ENCODE results near the gene EPHA3. TPM values are rescaled to one million over a fixed set of nuclear protein-coding genes. Genes with fewer than 3 reads are reported as not detected.

Gene EPHA3
- polyA plus RNA-seq, 1 donor from 2014 or later = 33.0 TPM

- Histone ChIP-seq H3K36me3 (ENCODE audit: insufficient read depth, low read length) (no peaks in the 10 kb centered on the region), H3K9ac (ENCODE audit: low read length) (no peak overlapping the region), H2AFZ (ENCODE audit: low read depth, low read length) (no peak overlapping the region), H4K20me1 (ENCODE audit: insufficient read depth) (no peaks in the 10 kb centered on the region), H3K4me2 (ENCODE audit: low read length) (no peak overlapping the region), H3K27me3 (ENCODE audit: insufficient read depth, low read depth, low read length) (no peaks in the 10 kb centered on the region), H3K27ac (ENCODE audit: low read length) (no peak overlapping the region), H3K4me3 (ENCODE audit: low read length) (no peak overlapping the region), H3K9me3 (ENCODE audit: low read length) (no peaks in the 10 kb centered on the region), H3K9me2 (ENCODE audit: insufficient read depth, low read length) (no peaks in the 10 kb centered on the region), H3F3A (ENCODE audit: insufficient read depth, low read length, poor library complexity, severe bottlenecking) (no peaks in the 10 kb centered on the region), H3K79me2 (replicated peaks; ENCODE audit: insufficient read depth, low read length) (no peaks in the 10 kb centered on the region)
- TF ChIP-seq EZH2 (IDR thresholded peaks at IDR 0.05; ENCODE audit: borderline replicate concordance, insufficient read depth, low read length, poor library complexity, severe bottlenecking) (no peak), SMC3 (conservative IDR thresholded peaks at IDR 0.05; ENCODE audit: poor library complexity) (no peak), RAD21 (conservative IDR thresholded peaks at IDR 0.05) (no peak), MXI1 (conservative IDR thresholded peaks at IDR 0.05; ENCODE audit: poor library complexity, severe bottlenecking) (no peak), REST (IDR thresholded peaks at IDR 0.05; ENCODE audit: borderline replicate concordance) (no peak), EP300 (conservative IDR thresholded peaks at IDR 0.05; ENCODE audit: poor library complexity, severe bottlenecking) (no peak), TAF1 (IDR thresholded peaks at IDR 0.05; ENCODE audit: low read depth) (no peak), CTCF (IDR thresholded peaks at IDR 0.05; ENCODE audit: poor library complexity, severe bottlenecking) (no peak), POLR2AphosphoS5 (IDR thresholded peaks at IDR 0.05) (no peak)
Measured at GRCh38 chr3:89067736-89068135, 39.7 kb upstream of the EPHA3 start.

GRCh38 chr3:89072642-89073041 is 34.8 kb upstream of the EPHA3 start:
- H3K4me2 ChIP-seq (ENCODE audit: low read length) = no peak overlapping the region
- no peaks in the 10 kb centered on the region for H3K9me2 ChIP-seq (ENCODE audit: insufficient read depth, low read length)
- H3K9me3 ChIP-seq (ENCODE audit: low read length) = no peaks in the 10 kb centered on the region
- H3K36me3 ChIP-seq (ENCODE audit: insufficient read depth, low read length) = no peaks in the 10 kb centered on the region
- H3K27ac ChIP-seq (ENCODE audit: low read length) = peak overlapping the region; percentile 41
- H4K20me1 ChIP-seq (ENCODE audit: insufficient read depth) = no peaks in the 10 kb centered on the region
- TF ChIP-seq EP300 (conservative IDR thresholded peaks at IDR 0.05; ENCODE audit: poor library complexity, severe bottlenecking) = peak; percentile 80
- TF ChIP-seq POLR2AphosphoS5 (IDR thresholded peaks at IDR 0.05) = peak; percentile 62
- no peak for TF ChIP-seq REST (IDR thresholded peaks at IDR 0.05; ENCODE audit: borderline replicate concordance)
- no peak overlapping the region for H3K9ac ChIP-seq (ENCODE audit: low read length)
- H3K27me3 ChIP-seq (ENCODE audit: insufficient read depth, low read depth, low read length) = no peaks in the 10 kb centered on the region
- H3K4me3 ChIP-seq (ENCODE audit: low read length) = no peak overlapping the region
- no peak overlapping the region for H2AFZ ChIP-seq (ENCODE audit: low read depth, low read length)
- no peaks in the 10 kb centered on the region for H3K79me2 ChIP-seq (replicated peaks; ENCODE audit: insufficient read depth, low read length)
- H3F3A ChIP-seq (ENCODE audit: insufficient read depth, low read length, poor library complexity, severe bottlenecking) = no peaks in the 10 kb centered on the region
